ENCODE data around the gene DNAH6. TPM values are rescaled to one million over a fixed set of nuclear protein-coding genes. Genes with fewer than 3 reads are reported as not detected.

DNAH6 gene
- total and polyA plus RNA-seq, 9 of the 15 experiments (the other 6 are each of a cell fraction or from before 2014, with no cell fraction given) = 0.01 to 0.04 (median 0.01) TPM; not detected in 5

DNA sequence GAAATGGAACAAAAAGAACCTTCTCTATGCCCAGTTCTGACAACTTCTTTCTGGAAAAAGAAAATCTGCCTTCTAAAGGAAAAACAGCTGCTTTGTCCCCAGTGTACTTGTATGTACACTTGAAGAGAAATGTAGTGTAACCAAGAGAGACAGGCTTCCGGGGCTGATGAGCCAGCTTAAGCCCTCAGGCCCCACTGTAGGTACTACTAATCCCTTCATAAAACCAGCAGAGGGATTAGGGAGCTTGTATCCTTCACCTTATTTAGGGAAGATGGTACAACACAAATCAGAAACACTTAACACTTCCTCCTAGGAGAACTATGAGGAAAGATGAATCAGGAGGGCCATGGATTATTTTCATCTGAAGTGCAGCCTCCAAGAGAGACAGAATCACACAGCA lies 38.4 kb upstream of the DNAH6 start:
- no peak for ATAC-seq
- Histone ChIP-seq H4K20me1 (replicated peaks; ENCODE audit: control insufficient read depth, insufficient read depth, low read length) (no peaks in the 10 kb centered on the region), H3K9ac (ENCODE audit: insufficient read depth in 1 of 2, low read depth in 2 of 2, low read length in 2 of 2) (no peak overlapping the region), H2AFZ (ENCODE audit: low read depth, low read length) (no peak overlapping the region), H3K4me1 (replicated peaks in 1 of 2; ENCODE audit: control insufficient read depth in 2 of 2, insufficient read depth in 2 of 2, low read length in 2 of 2) (no peaks in the 10 kb centered on the region), H3K9me3 (replicated peaks; ENCODE audit: control insufficient read depth, insufficient read depth, low read depth, low read length) (no peaks in the 10 kb centered on the region), H3K9me1 (ENCODE audit: control insufficient read depth, insufficient read depth, low read length) (no peaks in the 10 kb centered on the region), H3K79me2 (ENCODE audit: control insufficient read depth, insufficient read depth, low read length) (no peaks in the 10 kb centered on the region), H3K4me3 (no peak overlapping the region), H3K27ac (ENCODE audit: extremely low read depth, low read depth, low read length) (no peak overlapping the region), H3K4me2 (ENCODE audit: insufficient read depth, low read length) (no peak overlapping the region), H3K27me3 (ENCODE audit: control insufficient read depth in 2 of 2, insufficient read depth in 2 of 2, low read length in 2 of 2) (peaks cover 0 to 5% of the 10 kb centered on the region in 2 experiments; a peak in 3 of 5 replicates), H3K36me3 (ENCODE audit: control insufficient read depth, insufficient read depth, low read length) (no peaks in the 10 kb centered on the region)
- in situ Hi-C loops (cut with MboI) (no loop called here), intact Hi-C loops (cut with micrococcal nuclease) (no loop called here)
- ChIA-PET CTCF (ENCODE audit: low intra/inter-chr PET ratio) (no interaction called here), POLR2A (no interaction called here)
- BruUV-seq (replicated peaks) = no TSS peak
- FAIRE-seq = no peak
- TF ChIP-seq RAD21 (CRISPR knock-in tag; conservative IDR thresholded peaks at IDR 0.05 in 1 of 2, IDR thresholded peaks at IDR 0.05 in 1 of 2) (no peak), CEBPG (CRISPR knock-in tag; IDR thresholded peaks at IDR 0.05) (no peak), CEBPG (tag; conservative IDR thresholded peaks at IDR 0.05 in 1 of 2, IDR thresholded peaks at IDR 0.05 in 1 of 2) (no peak)
- WGBS (ENCODE audit: insufficient coverage, low coverage, missing lambda C conversion rate) = 0% methylated on average over 1 of the region's 1 CpG
- no peak for DNase-seq (ENCODE audit: extremely low read depth in 1 of 4, low spot score in 3 of 4)

DNA sequence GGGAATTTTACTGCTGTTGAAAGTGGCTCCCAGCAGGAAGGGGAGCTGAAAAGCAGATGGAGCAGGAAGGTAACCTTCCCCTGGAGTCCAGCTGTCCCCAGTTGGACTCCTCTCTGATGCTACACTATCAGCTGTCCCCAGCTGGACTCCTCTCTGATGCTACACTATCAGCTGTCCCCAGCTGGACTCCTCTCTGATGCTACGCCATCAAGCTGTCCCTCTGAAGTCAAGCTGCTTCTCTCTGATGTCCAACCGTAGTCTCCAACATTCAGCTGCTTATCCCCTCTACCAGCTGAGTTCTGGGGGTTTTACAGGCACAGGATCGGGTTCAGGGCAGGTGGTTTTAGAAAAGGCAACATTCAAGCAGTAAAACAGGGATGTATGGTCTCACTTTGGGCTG lies 37.4 kb upstream of the DNAH6 start:
- Histone ChIP-seq H3K79me2 (ENCODE audit: control insufficient read depth, insufficient read depth, low read length) (no peaks in the 10 kb centered on the region), H3K4me1 (replicated peaks in 1 of 2; ENCODE audit: control insufficient read depth in 2 of 2, insufficient read depth in 2 of 2, low read length in 2 of 2) (no peaks in the 10 kb centered on the region), H2AFZ (ENCODE audit: low read depth, low read length) (no peak overlapping the region), H3K27me3 (ENCODE audit: control insufficient read depth in 2 of 2, insufficient read depth in 2 of 2, low read length in 2 of 2) (peaks cover 0 to 5% of the 10 kb centered on the region in 2 experiments; a peak in 3 of 5 replicates), H3K9me1 (ENCODE audit: control insufficient read depth, insufficient read depth, low read length) (no peaks in the 10 kb centered on the region), H3K27ac (ENCODE audit: extremely low read depth, low read depth, low read length) (no peak overlapping the region), H3K36me3 (ENCODE audit: control insufficient read depth, insufficient read depth, low read length) (no peaks in the 10 kb centered on the region), H3K9me3 (replicated peaks; ENCODE audit: control insufficient read depth, insufficient read depth, low read depth, low read length) (no peaks in the 10 kb centered on the region), H3K9ac (ENCODE audit: insufficient read depth in 1 of 2, low read depth in 2 of 2, low read length in 2 of 2) (no peak overlapping the region), H3K4me3 (no peak overlapping the region), H3K4me2 (ENCODE audit: insufficient read depth, low read length) (no peak overlapping the region), H4K20me1 (replicated peaks; ENCODE audit: control insufficient read depth, insufficient read depth, low read length) (no peaks in the 10 kb centered on the region)
- FAIRE-seq (no peak), ATAC-seq (no peak), DNase-seq (ENCODE audit: extremely low read depth in 1 of 4, low spot score in 3 of 4) (peak in 1 of 4 experiments; percentile 5)
- intact Hi-C loops (cut with micrococcal nuclease) (no loop called here), in situ Hi-C loops (cut with MboI) (no loop called here)
- BruUV-seq (replicated peaks) = no TSS peak
- ChIA-PET POLR2A (no interaction called here), CTCF (ENCODE audit: low intra/inter-chr PET ratio) (no interaction called here)
- 0% methylated on average over 3 of the region's 3 CpGs for WGBS (ENCODE audit: insufficient coverage, low coverage, missing lambda C conversion rate)
- TF ChIP-seq ZNF707 (CRISPR knock-in tag; conservative IDR thresholded peaks at IDR 0.05) (no peak), ZSCAN32 (CRISPR knock-in tag; IDR thresholded peaks at IDR 0.05) (no peak), CBFA2T2 (conservative IDR thresholded peaks at IDR 0.05) (peak; percentile 86), MTA2 (IDR thresholded peaks at IDR 0.05; ENCODE audit: low read depth) (peak; percentile 64), TEAD4 (IDR thresholded peaks at IDR 0.05; ENCODE audit: low read length) (peak; percentile 57), TEAD4 (CRISPR knock-in tag; IDR thresholded peaks at IDR 0.05; ENCODE audit: borderline replicate concordance) (no peak), KDM1A (IDR thresholded peaks at IDR 0.05) (no peak), TAF9B (IDR thresholded peaks at IDR 0.05; ENCODE audit: partially characterized antibody) (peak; percentile 20), TCF3 (CRISPR knock-in tag; IDR thresholded peaks at IDR 0.05) (peak; percentile 66), NCOR1 (IDR thresholded peaks at IDR 0.05) (peak; percentile 63), NFIC (IDR thresholded peaks at IDR 0.05) (peak; percentile 48), TRIM24 (IDR thresholded peaks at IDR 0.05) (peak; percentile 75 to 86), CBFA2T3 (IDR thresholded peaks at IDR 0.05) (peak; percentile 86), TAL1 (IDR thresholded peaks at IDR 0.05) (peak; percentile 90), ARID1B (IDR thresholded peaks at IDR 0.05) (peak; percentile 82), NR1H2 (CRISPR knock-in tag; IDR thresholded peaks at IDR 0.05) (no peak), ZNF717 (CRISPR knock-in tag; IDR thresholded peaks at IDR 0.05) (no peak), PHB2 (IDR thresholded peaks at IDR 0.05; ENCODE audit: low read depth) (no peak)
